H9 (cell line): ENCODE measurements around the gene PRPF8. TPM values are rescaled to one million over a fixed set of nuclear protein-coding genes. Genes with fewer than 3 reads are reported as not detected.

Experiments used
- DNase-seq: peaks from one replicate; pipeline ENCODE4 v3.0.0-alpha.2; 2017
- H2AFZ ChIP-seq: one replicate; pipeline ENCODE4 v1.6.1; 2013; ENCODE audit warnings: mild to moderate bottlenecking, low read length, control low read depth, moderate library complexity
- H2AK5ac ChIP-seq: 2 replicates; pipeline ENCODE4 v1.6.1; 2013; ENCODE audit warnings: low read length, control low read depth, mixed read lengths; ENCODE audit not compliant: insufficient read length
- H2BK120ac ChIP-seq: one replicate; pipeline ENCODE4 v1.6.1; 2013; ENCODE audit warnings: low read depth, mild to moderate bottlenecking, low read length, control low read depth, inconsistent platforms; ENCODE audit not compliant: poor library complexity, severe bottlenecking
- H2BK12ac ChIP-seq: 2 replicates; pipeline ENCODE4 v1.6.1; 2013; ENCODE audit warnings: low read length, control low read depth, mixed read lengths, low read depth; ENCODE audit not compliant: insufficient read length
- H2BK15ac ChIP-seq: 2 replicates; pipeline ENCODE4 v1.6.1; 2013; ENCODE audit warnings: low read depth, low read length, control low read depth
- H2BK20ac ChIP-seq: one replicate; pipeline ENCODE4 v1.6.1; 2013; ENCODE audit warnings: low read depth, mild to moderate bottlenecking, low read length, control low read depth, inconsistent platforms; ENCODE audit not compliant: poor library complexity, severe bottlenecking
- H2BK5ac ChIP-seq: 2 replicates; pipeline ENCODE4 v1.6.1; 2013; ENCODE audit warnings: low read length, control low read depth, mixed read lengths; ENCODE audit not compliant: insufficient read length
- H3K14ac ChIP-seq: 2 replicates; pipeline ENCODE4 v1.6.1; 2013; ENCODE audit warnings: low read length, control low read depth; ENCODE audit not compliant: insufficient read depth
- H3K18ac ChIP-seq: 2 replicates; pipeline ENCODE4 v1.6.1; 2013; ENCODE audit warnings: low read depth, mild to moderate bottlenecking, mixed read lengths, low read length, control low read depth; ENCODE audit not compliant: insufficient read length
- H3K23ac ChIP-seq: 2 replicates; pipeline ENCODE4 v1.6.1; 2013; ENCODE audit warnings: low read length, control low read depth, mixed read lengths, low read depth; ENCODE audit not compliant: insufficient read length
- H3K23me2 ChIP-seq: 2 replicates; pipeline ENCODE4 v1.6.1; 2013; ENCODE audit warnings: low read depth, mild to moderate bottlenecking, mixed read lengths, low read length, control low read depth; ENCODE audit not compliant: insufficient read length, poor library complexity, severe bottlenecking
- H3K27ac ChIP-seq: 2 replicates; pipeline ENCODE4 v1.5.1; 2013; ENCODE audit warnings: low read length, control low read depth, mixed read lengths, low read depth; ENCODE audit not compliant: insufficient read length
- H3K27me3 ChIP-seq: 2 replicates; pipeline ENCODE4 v1.6.1; 2013; ENCODE audit warnings: low read length, control low read depth, inconsistent platforms; ENCODE audit not compliant: insufficient read depth
- H3K4ac ChIP-seq: 2 replicates; pipeline ENCODE4 v1.6.1; 2013; ENCODE audit warnings: low read depth, mild to moderate bottlenecking, control low read depth, inconsistent platforms, low read length, moderate library complexity
- H3K4me1 ChIP-seq: 2 replicates; pipeline ENCODE4 v1.6.1; 2013; ENCODE audit warnings: low read length, control low read depth, inconsistent platforms; ENCODE audit not compliant: insufficient read depth
- H3K4me2 ChIP-seq: 2 replicates; pipeline ENCODE4 v1.6.1; 2013; ENCODE audit warnings: low read length, control low read depth, mixed read lengths; ENCODE audit not compliant: insufficient read length, insufficient read depth
- H3K56ac ChIP-seq: 2 replicates; pipeline ENCODE4 v1.6.1; 2013; ENCODE audit warnings: low read depth, mild to moderate bottlenecking, mixed read lengths, low read length, control low read depth; ENCODE audit not compliant: insufficient read length
- H3K79me1 ChIP-seq: 2 replicates; pipeline ENCODE4 v1.6.1; 2013; ENCODE audit warnings: low read depth, mild to moderate bottlenecking, moderate library complexity, low read length, control low read depth, inconsistent platforms; ENCODE audit not compliant: insufficient read depth, poor library complexity, severe bottlenecking
- H3K79me2 ChIP-seq: 2 replicates; pipeline ENCODE4 v1.6.1; 2013; ENCODE audit warnings: low read length, control low read depth, inconsistent platforms; ENCODE audit not compliant: insufficient read depth
- H3K9ac ChIP-seq: 2 replicates; pipeline ENCODE4 v1.6.1; 2013; ENCODE audit warnings: low read length, control low read depth, mixed read lengths; ENCODE audit not compliant: insufficient read length; ENCODE audit errors: extremely low read depth
- H3K9me3 ChIP-seq: one replicate; pipeline ENCODE4 v1.6.1; 2013; ENCODE audit warnings: low read depth, low read length, inconsistent platforms; ENCODE audit not compliant: control insufficient read depth
- H3T11ph ChIP-seq: one replicate; pipeline ENCODE4 v1.6.1; 2013; ENCODE audit warnings: mild to moderate bottlenecking, low read length, control low read depth, inconsistent platforms
- H4K20me1 ChIP-seq: one replicate; pipeline ENCODE4 v1.6.1; 2013; ENCODE audit not compliant: control insufficient read depth, insufficient read length, insufficient read depth
- H4K5ac ChIP-seq: 2 replicates; pipeline ENCODE4 v1.6.1; 2013; ENCODE audit warnings: low read depth, mild to moderate bottlenecking, mixed read lengths, low read length, control low read depth; ENCODE audit not compliant: insufficient read length
- H4K8ac ChIP-seq: replicated peaks from 2 replicates; pipeline ENCODE4 v1.6.1; 2013; ENCODE audit warnings: low read length, control low read depth, mixed read lengths, low read depth; ENCODE audit not compliant: insufficient read length
- H4K91ac ChIP-seq: 2 replicates; pipeline ENCODE4 v1.6.1; 2013; ENCODE audit warnings: low read depth, mild to moderate bottlenecking, moderate library complexity, mixed read lengths, low read length, control low read depth; ENCODE audit not compliant: insufficient read length
- H3K27ac Mint-ChIP-seq, 3 experiments: 2 replicates in 2 of 3; 3 replicates in 1 of 3; pipeline ENCODE4 v1.8.0; 2020 to 2021; ENCODE audit warnings: mixed read lengths in 3 of 3, mild to moderate bottlenecking in 1 of 3, moderate library complexity in 1 of 3
- H3K27me3 Mint-ChIP-seq: 2 replicates; pipeline ENCODE4 v1.8.0; 2021; ENCODE audit warnings: low read depth, mild to moderate bottlenecking, moderate library complexity, mixed read lengths
- H3K36me3 Mint-ChIP-seq, 3 experiments: 2 replicates in 2 of 3; 3 replicates in 1 of 3; pipeline ENCODE4 v1.8.0; 2020 to 2021; ENCODE audit warnings: low read depth in 3 of 3, mixed read lengths in 3 of 3; ENCODE audit not compliant: insufficient read depth in 1 of 3
- H3K4me1 Mint-ChIP-seq, 2 experiments: 2 replicates each; pipeline ENCODE4 v1.8.0; 2020; ENCODE audit warnings: mixed read lengths in 2 of 2
- H3K4me3 Mint-ChIP-seq, 2 experiments: 2 replicates in 1 of 2; 3 replicates in 1 of 2; pipeline ENCODE4 v1.8.0; 2020 to 2021; ENCODE audit warnings: mild to moderate bottlenecking in 2 of 2, mixed read lengths in 2 of 2, moderate library complexity in 1 of 2
- H3K9me3 Mint-ChIP-seq, 2 experiments: 2 replicates in 1 of 2; 3 replicates in 1 of 2; pipeline ENCODE4 v1.8.0; 2020; ENCODE audit warnings: mild to moderate bottlenecking in 2 of 2, mixed read lengths in 2 of 2, moderate library complexity in 1 of 2
- CTCF ChIP-seq: fragments of 200-600 bp; sonication (generic); conservative IDR thresholded peaks from 3 replicates; pipeline ENCODE4 v1.8.0; 2021; ENCODE audit warnings: antibody characterized with exemption, mild to moderate bottlenecking
- WGBS: extraction: QIAGEN DNeasy Blood & Tissue Kit; methylation state at CpG from one replicate; pipeline ENCODE4 v1.1.7; 2013; ENCODE audit warnings: missing lambda C conversion rate, low lambda C conversion rate, mixed read lengths; ENCODE audit not compliant: insufficient read length; ENCODE audit errors: extremely low coverage; 5-methylcytosine and 5-hydroxymethylcytosine counted together
- total RNA-seq: library from RNA; stranded (reverse); gene quantifications from 2 replicates; pipeline ENCODE4 v1.2.1, GENCODE V29; 2021

PRPF8 gene
- total RNA-seq, 1 experiment from 2014 or later: 408 TPM

DNA sequence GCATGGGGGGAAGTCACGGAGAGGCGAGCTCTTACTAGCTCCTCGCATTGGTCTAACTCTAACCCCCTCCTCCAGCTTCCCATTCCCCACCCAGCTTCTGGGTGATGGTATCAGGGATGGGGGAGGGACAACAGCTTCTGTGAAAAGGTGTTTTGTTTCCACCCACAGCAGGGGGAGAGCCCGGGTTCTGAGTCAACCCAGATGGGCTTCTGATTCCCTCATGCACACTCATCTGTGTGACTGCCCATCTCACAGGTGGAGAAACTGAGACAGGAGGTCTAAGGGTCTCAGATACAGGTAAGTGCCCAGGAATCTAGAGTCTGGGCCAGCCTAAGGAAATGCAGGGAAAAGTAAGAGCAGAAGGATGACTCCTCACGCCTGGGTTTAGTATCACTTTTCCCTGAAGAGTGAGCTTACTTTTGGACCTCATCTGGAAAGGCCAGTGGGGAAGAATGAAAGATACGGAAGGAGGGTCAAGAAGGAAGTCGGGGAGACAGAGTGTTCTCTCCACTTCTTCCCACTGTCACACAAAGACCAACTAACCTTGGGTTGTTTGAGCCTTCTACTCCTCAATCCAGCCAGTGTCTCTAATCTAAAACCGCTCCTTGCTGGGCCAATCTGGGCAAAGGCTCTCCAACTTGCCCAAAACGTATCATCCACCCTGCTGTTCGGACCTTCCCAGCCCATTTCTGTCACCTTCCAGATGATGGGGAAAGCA lies 28.7 kb upstream of the PRPF8 start:
- H2BK15ac ChIP-seq: no peak overlapping the region
- H3K27me3 Mint-ChIP-seq: peaks cover 3% of the 10 kb centered on the region
- H2AFZ ChIP-seq: no peak overlapping the region
- TF ChIP-seq CTCF: no peak
- peaks cover 35% of the 10 kb centered on the region for H3K23me2 ChIP-seq
- H3K79me2 ChIP-seq: no peaks in the 10 kb centered on the region
- peak overlapping the region in 2 of 3 experiments; percentile 24 to 48; a peak in 2 of 7 replicates for H3K27ac Mint-ChIP-seq
- no peak overlapping the region for H3K18ac ChIP-seq
- H3K4me3 Mint-ChIP-seq: peak overlapping the region; percentile 88 to 94; a peak in 4 of 5 replicates
- H2BK5ac ChIP-seq: no peak overlapping the region
- H3K4ac ChIP-seq: no peak overlapping the region
- DNase-seq: no peak
- H2BK20ac ChIP-seq: no peak overlapping the region
- no peak overlapping the region for H3K9ac ChIP-seq
- H3T11ph ChIP-seq: no peak overlapping the region
- H3K9me3 ChIP-seq: no peaks in the 10 kb centered on the region
- no peak overlapping the region for H4K8ac ChIP-seq
- H3K14ac ChIP-seq: no peak overlapping the region
- no peak overlapping the region for H4K5ac ChIP-seq
- H3K27me3 ChIP-seq: no peaks in the 10 kb centered on the region
- peaks cover 37% of the 10 kb centered on the region in 2 experiments for H3K4me1 Mint-ChIP-seq
- H3K9me3 Mint-ChIP-seq: no peaks in the 10 kb centered on the region; a peak in 1 of 5 replicates
- no CpG with 5 or more reads among the region's 10 CpGs for WGBS
- H2BK120ac ChIP-seq: no peak overlapping the region
- no peak overlapping the region for H4K91ac ChIP-seq
- H3K56ac ChIP-seq: no peak overlapping the region
- H3K79me1 ChIP-seq: no peaks in the 10 kb centered on the region
- peak overlapping the region; percentile 65 for H3K4me2 ChIP-seq
- no peak overlapping the region for H2BK12ac ChIP-seq
- no peak overlapping the region for H3K27ac ChIP-seq
- peaks cover 0 to 13% (median 2%) of the 10 kb centered on the region in 3 experiments; a peak in 3 of 7 replicates for H3K36me3 Mint-ChIP-seq
- H3K4me1 ChIP-seq: peaks cover 2% of the 10 kb centered on the region; the same call in 1 of the 2 replicates
- H3K23ac ChIP-seq: no peak overlapping the region
- H2AK5ac ChIP-seq: no peak overlapping the region
- no peaks in the 10 kb centered on the region for H4K20me1 ChIP-seq
